CD4-positive, alpha-beta T cell treated with Interleukin-4 for 1 hour (primary cell): ENCODE measurements around the gene TMPRSS2.
A peak's percentile ranks its signal among the peaks of the same experiment; 100 is the strongest.

ENCODE experiments used
- DNase-seq, 2 donors: peaks; one replicate each; pipeline ENCODE4 v3.0.0-alpha.2; 2020 to 2022

The TMPRSS2 gene

GRCh38 chr21:41480086-41480690, 27.8 kb downstream of the TMPRSS2 start:
- no peak for DNase-seq

GRCh38 chr21:41479686-41480085, 28.3 kb downstream of the TMPRSS2 start:
- DNase-seq, result no peak

GRCh38 chr21:41478319-41479177, 29.4 kb downstream of the TMPRSS2 start:
- no peak for DNase-seq

- no peak for DNase-seq
Observed at GRCh38 chr21:41477641-41478318, 30.2 kb downstream of the TMPRSS2 start.

- DNase-seq, result no peak
Observed at GRCh38 chr21:41475714-41476420, 32.1 kb downstream of the TMPRSS2 start.

- DNase-seq, result no peak
Observed at GRCh38 chr21:41472753-41473548, 35.0 kb downstream of the TMPRSS2 start.

- no peak for DNase-seq
Observed at GRCh38 chr21:41470054-41470453, 37.9 kb downstream of the TMPRSS2 start.

- DNase-seq, result no peak
Observed at GRCh38 chr21:41466024-41466820, 41.7 kb downstream of the TMPRSS2 start.

GRCh38 chr21:41465176-41465781, 42.7 kb downstream of the TMPRSS2 start:
- no peak for DNase-seq

GRCh38 chr21:41460578-41461527, 47.1 kb downstream of the TMPRSS2 start:
- DNase-seq, result peak; percentile 56 to 63

GRCh38 chr21:41459884-41460534, 47.9 kb downstream of the TMPRSS2 start:
- DNase-seq, result no peak

- no peak for DNase-seq
Observed at GRCh38 chr21:41458559-41458958, 49.4 kb downstream of the TMPRSS2 start.

GRCh38 chr21:41458121-41458520, 49.8 kb downstream of the TMPRSS2 start:
- DNase-seq, result no peak

GRCh38 chr21:41453761-41454160, 54.2 kb downstream of the TMPRSS2 start:
- no peak for DNase-seq

GRCh38 chr21:41453198-41453597, 54.8 kb downstream of the TMPRSS2 start:
- DNase-seq, result no peak

GRCh38 chr21:41451753-41452676, 55.9 kb downstream of the TMPRSS2 start:
- no peak for DNase-seq

GRCh38 chr21:41449613-41450012, 58.3 kb downstream of the TMPRSS2 start:
- DNase-seq, result no peak

- DNase-seq, result no peak
Observed at GRCh38 chr21:41447356-41447755, 60.6 kb downstream of the TMPRSS2 start.
